ENCODE results near the gene DENND4A. TPM values are rescaled to one million over a fixed set of nuclear protein-coding genes. Genes with fewer than 3 reads are reported as not detected.

DENND4A gene
- total and polyA plus RNA-seq, 9 of the 15 experiments (the other 6 are each of a cell fraction or from before 2014, with no cell fraction given): 6.8 to 32.3 (median 19.9) TPM

GRCh38 chr15:65837301-65838294 lies 45.5 kb upstream of the DENND4A start (continued):
- TF ChIP-seq, protein P1, sequence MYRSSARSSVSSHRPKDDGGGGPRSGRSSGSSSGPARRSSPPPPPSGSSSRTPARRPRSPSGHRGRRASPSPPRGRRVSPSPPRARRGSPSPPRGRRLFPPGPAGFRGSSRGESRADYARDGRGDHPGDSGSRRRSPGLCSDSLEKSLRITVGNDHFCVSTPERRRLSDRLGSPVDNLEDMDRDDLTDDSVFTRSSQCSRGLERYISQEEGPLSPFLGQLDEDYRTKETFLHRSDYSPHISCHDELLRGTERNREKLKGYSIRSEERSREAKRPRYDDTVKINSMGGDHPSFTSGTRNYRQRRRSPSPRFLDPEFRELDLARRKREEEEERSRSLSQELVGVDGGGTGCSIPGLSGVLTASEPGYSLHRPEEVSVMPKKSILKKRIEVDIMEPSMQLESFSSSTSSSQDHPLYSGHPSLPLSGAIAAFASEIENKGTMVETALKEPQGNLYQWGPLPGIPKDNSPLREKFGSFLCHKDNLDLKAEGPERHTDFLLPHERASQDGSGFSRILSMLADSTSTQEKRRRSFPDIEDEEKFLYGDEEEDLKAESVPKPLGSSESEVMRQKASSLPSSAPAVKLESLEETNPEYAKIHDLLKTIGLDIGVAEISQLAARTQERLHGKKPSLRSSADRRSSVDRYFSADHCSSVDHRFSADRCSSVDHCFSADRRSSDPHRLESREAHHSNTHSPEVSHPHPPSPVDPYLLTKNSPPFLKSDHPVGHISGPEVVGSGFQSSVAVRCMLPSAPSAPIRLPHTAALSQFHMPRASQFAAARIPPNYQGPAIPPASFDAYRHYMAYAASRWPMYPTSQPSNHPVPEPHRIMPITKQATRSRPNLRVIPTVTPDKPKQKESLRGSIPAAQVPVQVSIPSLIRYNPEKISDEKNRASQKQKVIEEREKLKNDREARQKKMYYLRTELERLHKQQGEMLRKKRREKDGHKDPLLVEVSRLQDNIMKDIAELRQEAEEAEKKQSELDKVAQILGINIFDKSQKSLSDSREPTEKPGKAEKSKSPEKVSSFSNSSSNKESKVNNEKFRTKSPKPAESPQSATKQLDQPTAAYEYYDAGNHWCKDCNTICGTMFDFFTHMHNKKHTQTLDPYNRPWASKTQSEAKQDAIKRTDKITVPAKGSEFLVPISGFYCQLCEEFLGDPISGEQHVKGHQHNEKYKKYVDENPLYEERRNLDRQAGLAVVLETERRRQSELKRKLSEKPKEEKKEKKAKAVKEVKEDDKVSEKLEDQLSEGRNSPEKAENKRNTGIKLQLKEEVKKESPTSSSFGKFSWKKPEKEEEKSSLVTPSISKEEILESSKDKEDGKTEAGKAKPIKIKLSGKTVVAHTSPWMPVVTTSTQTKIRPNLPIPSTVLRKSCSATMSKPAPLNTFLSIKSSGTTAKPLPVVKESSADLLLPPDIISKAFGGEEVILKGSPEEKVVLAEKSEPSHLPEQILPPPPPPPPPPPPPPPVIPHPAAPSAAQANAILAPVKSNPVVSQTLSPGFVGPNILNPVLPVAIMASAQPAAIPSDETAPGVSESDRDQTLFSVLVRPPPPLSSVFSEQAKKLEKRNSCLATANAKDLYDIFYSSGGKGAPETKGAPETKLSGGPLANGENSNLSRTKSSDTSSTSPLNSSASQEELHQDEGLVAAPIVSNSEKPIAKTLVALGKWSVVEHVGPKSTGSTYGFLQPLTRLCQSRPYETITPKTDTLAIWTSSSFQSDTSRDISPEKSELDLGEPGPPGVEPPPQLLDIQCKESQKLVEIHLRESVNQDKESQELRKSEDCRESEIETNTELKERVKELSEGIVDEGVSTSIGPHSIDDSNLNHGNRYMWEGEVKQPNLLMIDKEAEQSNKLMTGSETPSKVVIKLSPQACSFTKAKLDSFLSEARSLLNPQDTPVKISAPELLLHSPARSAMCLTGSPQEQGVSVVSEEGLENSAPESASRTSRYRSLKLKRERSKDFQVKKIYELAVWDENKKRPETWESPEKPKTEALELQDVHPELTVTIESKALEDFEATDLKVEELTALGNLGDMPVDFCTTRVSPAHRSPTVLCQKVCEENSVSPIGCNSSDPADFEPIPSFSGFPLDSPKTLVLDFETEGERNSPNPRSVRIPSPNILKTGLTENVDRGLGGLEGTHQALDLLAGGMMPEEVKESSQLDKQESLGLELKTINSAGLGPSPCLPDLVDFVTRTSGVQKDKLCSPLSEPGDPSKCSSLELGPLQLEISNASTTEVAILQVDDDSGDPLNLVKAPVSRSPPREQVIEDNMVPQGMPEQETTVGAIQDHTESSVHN (IDR thresholded peaks at IDR 0.05; ENCODE audit: borderline replicate concordance in 1 of 2, low read depth in 1 of 2): peak in 1 of 2 experiments; percentile 63; a peak in 1 of 4 replicates
- TF ChIP-seq TFAM (CRISPR knock-in tag; conservative IDR thresholded peaks at IDR 0.05) (no peak), HMG20B (CRISPR knock-in tag; IDR thresholded peaks at IDR 0.05) (no peak), DACH1 (IDR thresholded peaks at IDR 0.05; ENCODE audit: partially characterized antibody) (no peak), SNIP1 (IDR thresholded peaks at IDR 0.05; ENCODE audit: low read depth) (no peak), PCBP2 (IDR thresholded peaks at IDR 0.05; ENCODE audit: low read depth, low read length, poor library complexity, severe bottlenecking) (no peak), TGIF2 (CRISPR knock-in tag; IDR thresholded peaks at IDR 0.05) (no peak), ZNF143 (CRISPR knock-in tag; IDR thresholded peaks at IDR 0.05) (no peak), ZNF282 (CRISPR knock-in tag; IDR thresholded peaks at IDR 0.05) (no peak), LARP7 (IDR thresholded peaks at IDR 0.05) (peak; percentile 86), POLR3A (IDR thresholded peaks at IDR 0.05; ENCODE audit: borderline replicate concordance, extremely low read depth, insufficient read depth, insufficient read length) (no peak), SP2 (IDR thresholded peaks at IDR 0.05; ENCODE audit: extremely low read depth, low read depth, low read length, poor library complexity, severe bottlenecking) (no peak), CHCHD3 (CRISPR knock-in tag; IDR thresholded peaks at IDR 0.05) (no peak), ZNF212 (CRISPR knock-in tag; IDR thresholded peaks at IDR 0.05) (no peak), ZNF395 (CRISPR knock-in tag; IDR thresholded peaks at IDR 0.05) (peak; percentile 94), SMAD1 (IDR thresholded peaks at IDR 0.05; ENCODE audit: low read depth, low read length, partially characterized antibody) (no peak)
